Stimulated activated CD8-positive, alpha-beta memory T cell treated with anti-CD3 and anti-CD28 coated beads, Interleukin-15, amount 100 ng/mL, for 24 hours (primary cell): Measurements from ENCODE around the gene CA9.

Experiments used
- DNase-seq: peaks from one replicate; pipeline ENCODE4 v3.0.0-alpha.2; 2020; ENCODE audit warnings: low read depth

The CA9 gene

DNA sequence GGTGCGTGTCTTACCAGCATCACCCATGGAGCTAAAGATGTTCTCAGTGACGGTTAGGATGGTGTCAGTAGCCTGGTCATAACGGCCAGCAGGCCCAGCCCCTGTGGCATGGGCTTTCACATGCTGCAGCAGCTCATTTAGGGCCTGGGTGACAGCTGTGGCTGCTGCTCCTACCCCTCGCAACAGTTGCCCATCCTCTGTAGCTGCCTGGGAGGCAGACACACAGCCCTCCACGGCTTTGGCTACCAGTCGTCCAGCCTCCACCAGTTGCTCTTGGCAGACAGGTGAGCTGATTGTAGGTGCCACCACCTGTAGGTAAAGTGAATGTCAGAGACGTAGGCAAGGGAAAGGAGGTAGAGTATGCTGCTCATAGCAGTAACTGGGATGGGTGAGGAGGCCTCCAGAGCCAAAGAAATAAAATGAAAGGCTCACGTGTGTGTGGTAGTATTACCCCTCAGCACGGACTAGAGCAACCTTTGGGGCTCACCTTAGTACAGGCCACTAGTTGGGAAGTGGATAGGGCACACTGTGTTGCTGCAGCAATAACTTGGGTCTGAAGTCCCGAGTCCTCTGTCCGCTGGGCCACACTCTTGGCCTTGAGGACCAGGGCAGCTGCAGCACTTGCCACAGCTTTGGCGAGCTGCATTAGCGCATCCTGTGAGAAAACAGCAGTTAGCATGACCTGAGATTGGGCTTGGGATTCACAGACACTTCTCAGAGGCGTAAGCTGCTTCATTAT lies 43.6 kb downstream of the CA9 start:
- no peak for DNase-seq

DNA sequence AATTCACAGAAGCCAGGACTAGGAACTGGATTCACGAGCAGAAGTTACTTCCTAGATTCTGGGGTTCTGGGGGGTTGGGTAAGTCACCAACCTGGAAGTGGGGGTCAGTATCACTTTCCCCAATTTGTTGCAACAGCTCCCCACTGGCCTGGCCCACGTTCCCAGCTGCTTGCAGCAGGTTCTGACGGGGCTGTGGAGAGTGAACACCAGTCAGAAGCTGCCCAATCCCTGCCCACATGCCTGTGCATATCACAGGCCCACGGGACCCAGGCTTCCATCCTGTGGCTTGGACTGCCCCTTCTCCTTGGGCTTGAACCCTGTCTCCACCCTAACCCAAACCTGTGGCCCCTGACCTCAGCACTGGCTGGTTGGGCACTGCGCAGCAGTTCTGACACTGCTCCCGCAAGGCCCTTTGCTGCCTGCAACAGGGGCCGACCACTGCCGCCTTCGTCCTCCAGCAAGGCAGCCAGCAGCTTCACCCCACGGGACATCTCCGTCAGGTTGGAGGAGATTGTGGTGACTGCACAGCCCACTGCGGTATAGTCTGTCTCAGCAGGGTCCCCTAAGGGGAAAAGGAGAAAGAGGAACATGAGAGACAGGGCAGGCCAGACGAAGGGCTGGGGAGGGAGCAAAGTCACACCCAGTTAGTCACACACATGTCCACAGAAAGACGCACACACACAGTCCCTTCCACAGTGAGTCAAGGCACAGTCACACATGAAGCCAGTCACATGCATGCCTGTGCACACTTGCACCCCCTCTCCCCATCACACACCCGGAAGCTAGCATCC lies 45.2 kb downstream of the CA9 start:
- DNase-seq: no peak

DNA sequence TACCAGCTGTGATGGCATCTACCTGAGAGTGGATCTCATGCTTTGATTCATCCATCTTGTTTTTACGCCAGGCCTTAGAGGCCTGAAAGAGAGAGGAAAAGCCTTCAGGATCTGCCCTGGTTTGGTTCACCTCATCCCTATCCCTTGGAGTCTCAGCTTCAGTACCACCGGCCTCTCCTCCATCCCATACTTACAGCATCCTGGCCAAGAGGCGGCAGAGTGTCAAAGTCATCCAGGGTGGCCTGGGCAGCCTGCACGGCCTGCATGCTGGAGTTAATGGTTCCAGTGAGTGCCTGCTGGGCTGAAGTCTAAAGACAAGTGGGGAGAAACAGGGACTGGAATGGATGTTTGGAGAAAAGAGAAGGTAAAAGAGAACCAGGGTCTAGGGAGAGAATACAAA lies 45.8 kb downstream of the CA9 start:
- DNase-seq: no peak

DNA sequence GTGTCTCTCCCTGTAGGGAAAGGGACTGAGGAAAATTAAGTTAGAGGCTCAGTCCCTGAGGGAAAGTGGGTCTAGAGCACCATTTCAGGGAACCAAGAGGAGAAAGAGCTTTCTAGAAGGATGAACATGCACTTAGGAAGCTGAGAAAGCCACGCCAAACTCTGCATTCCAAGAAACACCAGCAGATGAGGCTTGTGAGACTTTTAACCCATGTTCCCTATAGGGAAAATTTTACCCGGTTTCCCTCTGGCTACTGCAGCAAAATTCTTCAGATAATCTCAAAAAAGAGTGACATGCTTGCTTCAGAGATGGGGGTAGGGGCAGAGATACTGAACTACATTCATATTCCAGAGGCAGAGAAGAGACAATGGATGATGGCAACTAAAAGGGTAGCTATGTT lies 49.7 kb downstream of the CA9 start:
- DNase-seq: no peak

DNA sequence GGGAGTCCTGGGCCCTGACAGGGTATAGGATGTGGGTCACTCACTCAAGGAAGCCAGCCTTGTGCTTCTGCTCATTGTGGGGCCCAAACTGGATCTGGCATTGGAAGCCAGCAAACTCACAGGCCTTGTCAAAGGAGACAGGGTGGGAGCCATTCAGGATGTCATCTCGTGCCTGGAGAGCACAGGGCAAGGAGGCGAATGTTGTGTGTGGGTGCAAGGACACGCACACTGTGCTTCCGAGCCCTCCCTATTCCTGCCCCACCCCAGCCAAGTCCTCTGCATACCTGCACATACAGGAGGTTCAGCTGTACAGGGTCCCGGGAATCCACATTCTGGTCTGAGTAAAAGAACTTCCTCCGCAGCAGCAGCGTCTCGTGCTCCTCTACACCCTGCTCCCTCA lies 50.2 kb downstream of the CA9 start:
- DNase-seq: no peak

DNA sequence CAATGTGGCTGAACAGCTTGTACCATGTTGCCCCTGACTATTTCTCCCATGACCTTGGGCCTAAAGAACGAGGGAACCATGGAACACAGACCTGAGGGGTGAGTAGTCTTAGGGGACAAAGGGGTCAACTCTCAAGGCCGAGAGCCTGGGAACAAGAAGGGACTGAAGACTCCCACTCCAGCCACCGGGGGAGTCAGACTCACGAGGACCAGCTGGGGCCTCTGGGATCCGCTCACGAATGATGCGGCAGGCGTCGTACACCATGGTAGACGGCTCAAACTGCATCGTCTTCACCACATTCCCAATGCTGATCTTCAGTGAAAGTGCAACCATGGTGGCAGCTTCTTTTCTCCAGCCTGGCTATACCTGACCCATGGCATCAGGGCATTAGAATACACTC lies 51.6 kb downstream of the CA9 start:
- DNase-seq: no peak

DNA sequence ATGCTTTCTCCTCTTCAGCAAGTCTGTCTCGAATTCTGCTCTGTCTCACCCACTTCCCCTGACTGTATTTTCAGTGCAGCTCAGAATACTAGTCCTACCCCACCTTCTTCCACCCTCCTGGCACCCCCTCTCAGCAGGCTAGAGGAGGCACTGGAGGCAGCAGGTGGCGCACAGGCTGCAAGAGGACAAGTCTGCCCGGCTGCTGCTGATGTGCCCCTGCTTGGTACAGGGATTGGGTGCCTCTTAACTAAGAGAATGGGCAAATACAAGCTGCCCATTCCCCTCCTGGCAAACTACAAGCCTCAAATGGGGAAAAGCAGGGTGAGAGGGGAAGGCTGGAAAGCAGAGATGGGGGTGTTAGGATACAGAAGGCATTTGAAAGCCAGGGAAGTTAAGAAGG lies 53.2 kb downstream of the CA9 start:
- no peak for DNase-seq

DNA sequence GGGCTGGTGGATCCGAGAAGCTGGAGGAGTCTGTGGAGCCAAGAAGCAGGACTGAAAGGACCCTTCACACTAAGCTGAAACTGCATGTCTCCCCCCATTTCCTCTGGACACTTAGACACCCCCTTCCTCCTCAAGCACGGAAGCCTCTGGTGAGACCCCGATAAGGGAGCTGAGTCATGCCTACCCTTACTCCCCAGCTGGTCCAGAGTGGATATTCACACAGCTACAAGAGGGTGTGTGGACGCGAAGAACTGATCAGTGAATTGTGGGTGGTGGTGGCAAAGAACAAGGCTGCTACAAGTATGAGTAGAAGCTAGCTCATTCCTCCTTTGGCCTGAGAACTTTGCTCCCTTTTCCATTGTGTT lies 53.9 kb downstream of the CA9 start:
- DNase-seq: no peak

DNA sequence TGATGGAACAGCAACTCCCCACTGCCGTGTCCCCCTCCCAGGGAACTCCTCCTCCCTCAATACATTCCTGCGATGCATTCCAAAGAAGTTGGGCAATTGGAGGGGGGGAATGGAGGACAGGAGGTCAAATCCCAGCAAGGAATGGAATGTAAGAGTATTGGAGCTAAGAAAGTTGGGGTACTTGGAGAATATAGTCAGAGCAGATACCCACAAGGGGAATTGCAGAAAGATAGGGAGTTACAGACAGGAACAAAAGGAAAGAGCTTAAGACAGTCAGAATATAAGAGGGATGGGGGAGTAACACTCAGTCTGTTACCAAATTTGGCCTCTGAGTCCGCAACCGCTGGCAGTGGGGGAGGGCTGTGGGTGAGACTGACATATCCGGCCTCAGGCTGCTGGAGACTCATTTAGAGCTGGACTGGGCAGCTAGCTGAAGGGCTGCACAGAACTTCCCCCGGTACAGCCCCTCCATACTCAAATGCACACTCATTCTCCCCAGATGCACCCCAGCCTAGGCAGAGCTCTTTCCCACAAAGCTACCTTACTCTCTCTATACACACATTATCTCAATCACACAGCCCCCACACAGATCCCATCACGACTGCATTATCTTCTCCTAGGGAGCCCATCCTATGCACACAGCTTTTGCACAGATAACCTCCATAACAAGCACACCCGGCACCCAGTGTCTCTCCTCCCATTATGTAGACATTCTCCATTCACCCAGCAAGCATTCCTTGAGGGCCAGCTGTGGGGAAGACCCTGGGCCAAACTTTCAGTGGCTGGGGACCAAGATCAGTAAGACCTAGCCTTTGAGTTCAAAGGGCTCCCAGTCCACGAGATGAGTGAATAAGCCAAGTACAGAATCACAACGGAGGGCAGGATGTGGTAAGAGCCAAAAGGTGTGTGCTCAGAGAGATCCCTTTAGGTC lies 54.6 kb downstream of the CA9 start:
- no peak for DNase-seq

DNA sequence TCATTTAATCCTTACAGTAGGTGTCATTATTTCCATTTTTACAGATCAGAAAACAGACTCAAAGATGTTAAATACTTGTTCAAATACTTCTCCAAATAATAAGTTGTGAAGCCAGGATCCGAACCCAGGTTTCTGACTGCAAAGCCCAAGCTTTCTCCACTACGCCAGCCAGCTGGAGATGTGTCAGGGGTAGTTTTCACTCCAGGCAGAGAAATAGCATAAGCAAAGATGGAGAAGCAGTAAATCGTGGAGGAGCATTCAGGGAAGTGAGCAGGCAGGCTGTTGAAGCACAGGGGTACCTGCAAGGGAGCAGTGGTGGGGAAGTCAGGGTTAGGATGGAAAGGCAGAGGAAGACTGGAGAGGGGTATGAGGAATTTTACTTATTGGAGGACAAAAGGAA lies 55.4 kb downstream of the CA9 start:
- no peak for DNase-seq

DNA sequence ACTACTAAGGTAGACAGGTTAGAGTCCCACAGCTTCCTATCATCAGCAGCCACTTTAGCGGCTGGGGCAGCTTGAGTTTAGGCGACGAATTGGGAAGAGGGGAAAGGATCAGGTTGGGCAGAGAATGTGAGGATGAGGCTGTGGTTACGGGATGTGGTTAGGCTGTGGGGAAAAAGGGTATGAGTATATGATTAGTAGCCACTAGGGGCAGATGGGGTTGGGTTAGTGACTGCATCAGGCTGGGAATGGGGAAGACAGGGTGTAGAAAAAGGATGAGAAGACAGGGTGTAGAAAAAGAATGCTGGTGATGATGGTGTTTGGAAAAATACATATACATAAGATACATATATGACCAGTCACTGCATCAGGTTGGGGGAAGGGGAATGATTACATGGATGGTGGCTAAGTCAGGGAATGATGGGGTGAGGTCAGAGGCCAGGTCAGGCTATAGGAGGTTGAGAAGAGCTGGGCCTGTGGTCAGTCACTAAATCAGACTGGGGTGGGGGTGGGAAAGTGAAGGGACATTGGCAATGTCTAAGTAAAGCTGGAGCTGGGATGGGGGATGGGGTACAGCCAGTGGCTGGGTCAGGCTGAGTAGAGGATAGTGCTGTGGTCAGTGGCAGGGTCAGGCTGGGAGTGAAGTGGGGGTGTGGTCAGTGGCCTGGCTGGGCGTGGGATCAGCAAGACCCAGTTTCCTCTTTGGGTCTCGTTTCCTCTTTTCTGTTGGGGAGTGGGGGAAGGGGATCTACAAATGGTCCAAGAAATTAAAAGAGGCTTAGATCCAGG lies 56.2 kb downstream of the CA9 start:
- DNase-seq: no peak

DNA sequence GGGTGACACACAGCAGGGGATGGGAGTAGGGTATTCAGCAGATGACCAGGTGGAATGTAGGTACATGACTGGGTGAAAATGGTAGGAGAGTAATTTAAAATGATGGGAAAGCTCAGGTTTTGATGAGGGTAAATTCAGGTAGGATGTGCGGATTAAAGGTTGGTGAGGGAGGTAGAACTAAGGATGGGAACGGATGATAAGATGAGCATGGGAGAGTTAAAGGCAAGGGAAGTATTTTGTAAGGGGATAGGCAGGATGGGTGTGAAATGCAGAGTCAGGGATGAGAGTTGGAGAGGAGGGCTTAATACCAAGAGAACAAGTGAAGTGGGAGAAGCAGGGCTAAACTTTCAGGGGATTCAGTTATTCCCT lies 56.7 kb downstream of the CA9 start:
- no peak for DNase-seq
